ENCODE measurements around the gene S100A11.

DNA sequence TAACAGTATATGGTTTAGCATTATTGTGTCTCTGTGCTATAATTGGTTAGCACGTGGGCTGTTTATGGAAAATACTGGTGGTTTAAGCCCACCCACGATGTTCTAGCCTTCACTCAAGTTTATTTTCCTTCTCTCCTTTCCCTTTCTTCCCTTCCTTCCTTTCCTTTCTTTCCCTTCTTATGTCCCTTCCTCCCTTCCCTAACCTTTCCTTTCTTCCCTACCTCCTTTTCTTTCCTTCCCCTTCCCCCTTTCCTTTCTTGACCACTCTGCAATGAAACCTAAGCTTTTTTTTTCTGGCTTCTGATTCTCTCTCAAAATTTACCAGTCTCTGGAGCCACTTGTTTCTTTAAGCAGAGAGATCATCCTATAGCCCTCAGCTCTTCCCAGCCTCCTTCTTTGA is 29.8 kb downstream of the S100A11 start:
- TF ChIP-seq, protein P1, sequence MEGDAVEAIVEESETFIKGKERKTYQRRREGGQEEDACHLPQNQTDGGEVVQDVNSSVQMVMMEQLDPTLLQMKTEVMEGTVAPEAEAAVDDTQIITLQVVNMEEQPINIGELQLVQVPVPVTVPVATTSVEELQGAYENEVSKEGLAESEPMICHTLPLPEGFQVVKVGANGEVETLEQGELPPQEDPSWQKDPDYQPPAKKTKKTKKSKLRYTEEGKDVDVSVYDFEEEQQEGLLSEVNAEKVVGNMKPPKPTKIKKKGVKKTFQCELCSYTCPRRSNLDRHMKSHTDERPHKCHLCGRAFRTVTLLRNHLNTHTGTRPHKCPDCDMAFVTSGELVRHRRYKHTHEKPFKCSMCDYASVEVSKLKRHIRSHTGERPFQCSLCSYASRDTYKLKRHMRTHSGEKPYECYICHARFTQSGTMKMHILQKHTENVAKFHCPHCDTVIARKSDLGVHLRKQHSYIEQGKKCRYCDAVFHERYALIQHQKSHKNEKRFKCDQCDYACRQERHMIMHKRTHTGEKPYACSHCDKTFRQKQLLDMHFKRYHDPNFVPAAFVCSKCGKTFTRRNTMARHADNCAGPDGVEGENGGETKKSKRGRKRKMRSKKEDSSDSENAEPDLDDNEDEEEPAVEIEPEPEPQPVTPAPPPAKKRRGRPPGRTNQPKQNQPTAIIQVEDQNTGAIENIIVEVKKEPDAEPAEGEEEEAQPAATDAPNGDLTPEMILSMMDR (IDR thresholded peaks at IDR 0.05): no peak
- TF ChIP-seq SMC3 (IDR thresholded peaks at IDR 0.05; ENCODE audit: low read depth, low read length): no peak
- no peak for TF ChIP-seq TEAD4 (IDR thresholded peaks at IDR 0.05; ENCODE audit: borderline replicate concordance, insufficient read depth)
- no peak for TF ChIP-seq RFX5 (IDR thresholded peaks at IDR 0.05; ENCODE audit: low read length)
- TF ChIP-seq POLR2AphosphoS5 (IDR thresholded peaks at IDR 0.05; ENCODE audit: low read depth, low read length): no peak
- TF ChIP-seq FOSL2 (IDR thresholded peaks at IDR 0.05; ENCODE audit: borderline replicate concordance, low read depth): no peak
- TF ChIP-seq NRF1 (IDR thresholded peaks at IDR 0.05; ENCODE audit: low read depth, low read length): no peak
- no peak for TF ChIP-seq YY1 (IDR thresholded peaks at IDR 0.05; ENCODE audit: low read depth)
